ENCODE results near the gene SAP30L. TPM values are rescaled to one million over a fixed set of nuclear protein-coding genes. Genes with fewer than 3 reads are reported as not detected.

SAP30L gene
- total and polyA plus RNA-seq, 2 experiments from 2014 or later = 21.4 to 29.3 TPM

GRCh38 chr5:154397652-154398406 lies 48.0 kb upstream of the SAP30L start:
- Histone ChIP-seq H2AFZ (no peak overlapping the region), H3K79me2 (replicated peaks; ENCODE audit: insufficient read depth) (no peaks in the 10 kb centered on the region), H3K4me2 (no peak overlapping the region), H3K36me3 (ENCODE audit: insufficient read depth) (no peaks in the 10 kb centered on the region), H3K9me2 (ENCODE audit: insufficient read depth) (peaks cover 4% of the 10 kb centered on the region; the same call in 1 of the 2 replicates), H3K4me3 (no peak overlapping the region), H4K20me1 (replicated peaks; ENCODE audit: insufficient read depth) (no peaks in the 10 kb centered on the region), H3F3A (replicated peaks; ENCODE audit: low read depth) (0 out of 2 replicates have a peak, but pooled peaks cover 4% of the 10 kb centered on the region), H3K27me3 (ENCODE audit: insufficient read depth) (no peaks in the 10 kb centered on the region), H3K27ac (ENCODE audit: low read depth) (no peak overlapping the region), H3K4me1 (ENCODE audit: insufficient read depth) (peaks cover 13% of the 10 kb centered on the region)
- ATAC-seq (no peak), DNase-seq (ENCODE audit: low spot score) (no peak)
- H3K9me3 Mint-ChIP-seq = no peaks in the 10 kb centered on the region
- TF ChIP-seq CTCF (conservative IDR thresholded peaks at IDR 0.05; ENCODE audit: low read depth in 2 of 2) = no peak
- no peak for TF ChIP-seq ZNF462 (CRISPR knock-in tag; IDR thresholded peaks at IDR 0.05)
- TF ChIP-seq STAT1 (IDR thresholded peaks at IDR 0.05; ENCODE audit: unreplicated experiment) = no peak
- no peak for TF ChIP-seq ZNF114 (CRISPR knock-in tag; IDR thresholded peaks at IDR 0.05)
- TF ChIP-seq EZH2phosphoT487 (IDR thresholded peaks at IDR 0.05; ENCODE audit: unreplicated experiment) = no peak
- no peak for TF ChIP-seq JUNB (IDR thresholded peaks at IDR 0.05; ENCODE audit: unreplicated experiment)
- TF ChIP-seq CREB1 (CRISPR knock-in tag; IDR thresholded peaks at IDR 0.05; ENCODE audit: low read depth) = no peak
- TF ChIP-seq ZNF331 (CRISPR knock-in tag; IDR thresholded peaks at IDR 0.05; ENCODE audit: low read depth) = no peak
- TF ChIP-seq REST (IDR thresholded peaks at IDR 0.05; ENCODE audit: unreplicated experiment) = no peak
- no peak for TF ChIP-seq ETS1 (IDR thresholded peaks at IDR 0.05)
- no peak for TF ChIP-seq NANOG (IDR thresholded peaks at IDR 0.05; ENCODE audit: borderline replicate concordance)
- no peak for TF ChIP-seq POLR2AphosphoS5 (IDR thresholded peaks at IDR 0.05; ENCODE audit: low read depth)
- H3K4me3 Mint-ChIP-seq = no peak overlapping the region
- peaks cover 14% of the 10 kb centered on the region for H3K4me1 Mint-ChIP-seq
- H3K27me3 Mint-ChIP-seq (ENCODE audit: insufficient read depth, low read depth, poor library complexity) = peaks cover 7% of the 10 kb centered on the region
- no peak overlapping the region for H3K27ac Mint-ChIP-seq
- 0 out of 3 replicates have a peak, but pooled peaks cover 5% of the 10 kb centered on the region for H3K36me3 Mint-ChIP-seq (ENCODE audit: low read depth)
